HepG2 (cell line): Measurements from ENCODE around the gene XDH. TPM values are rescaled to one million over a fixed set of nuclear protein-coding genes. Genes with fewer than 3 reads are reported as not detected.

Experiments used
- ATAC-seq: fragments of 200-7000 bp; cut with Tn5 transposase; 3 replicates; pipeline ENCODE4 v1.9.1; 2020; ENCODE audit warnings: mild to moderate bottlenecking, moderate library complexity
- BruUV-seq: library from RNA; stranded (reverse); fragments of 400-500 nt; replicated peaks from 2 replicates; lab custom pipeline; 2021; lab: Mats Ljungman, UMichigan
- CTCF ChIA-PET: fragments of 300-600 bp; formaldehyde crosslinking; extraction: SDS; loops from one replicate; lab custom pipeline; 2021; ENCODE audit warnings: low total read pairs, inconsistent platforms, low intra/inter-chr PET ratio; lab: Yijun Ruan, JAX
- POLR2A ChIA-PET: fragments of 350-600 bp; sonication (Branson Sonifier 250); formaldehyde crosslinking; loops from one replicate; lab custom pipeline; 2020; ENCODE audit warnings: antibody characterized with exemption, inconsistent platforms; lab: Yijun Ruan, JAX
- DNase-seq: peaks from one replicate; pipeline ENCODE4 v3.0.0-alpha.2; 2015; ENCODE audit warnings: low spot score
- FAIRE-seq: peaks from 3 replicates; lab custom pipeline; 2011; peaks lifted over from hg19 to GRCh38; lab: Jason Lieb, UNC
- H2AFZ ChIP-seq: one replicate; pipeline ENCODE4 v1.6.1; 2011; ENCODE audit warnings: low read length, inconsistent platforms
- H3K27ac ChIP-seq: fragments of 300-600 bp; 3 replicates; pipeline ENCODE4 v1.8.0; 2011; ENCODE audit warnings: mixed run types, mild to moderate bottlenecking, mixed read lengths, low read length, inconsistent platforms; ENCODE audit not compliant: insufficient read depth; ENCODE audit errors: extremely low read length
- H3K27me3 ChIP-seq, 2 experiments: fragments of 200-600 bp in 1 of 2; 2 replicates in 1 of 2; 3 replicates in 1 of 2; pipeline versions ENCODE4 v1.6.0 to v1.8.0; 2011; ENCODE audit warnings: low read length in 2 of 2, mild to moderate bottlenecking in 2 of 2, moderate library complexity in 2 of 2, inconsistent platforms in 1 of 2; ENCODE audit not compliant: insufficient read depth in 2 of 2, control insufficient read depth in 1 of 2
- H3K36me3 ChIP-seq, 2 experiments: fragments of 200-600 bp in 1 of 2; replicated peaks in 1 of 2; 2 replicates in 1 of 2; 3 replicates in 1 of 2; pipeline versions ENCODE4 v1.5.1 to v1.8.0; 2011; ENCODE audit warnings: low read length in 2 of 2, inconsistent platforms in 1 of 2; ENCODE audit not compliant: insufficient read depth in 2 of 2, control insufficient read depth in 1 of 2
- H3K4me1 ChIP-seq: 2 replicates; pipeline ENCODE4 v1.5.1; 2012; ENCODE audit warnings: low read length, inconsistent platforms; ENCODE audit not compliant: insufficient read depth
- H3K4me2 ChIP-seq: 2 replicates; pipeline ENCODE4 v1.6.0; 2011; ENCODE audit warnings: low read depth, low read length, inconsistent platforms
- H3K4me3 ChIP-seq, 3 experiments: fragments of 200-600 bp in 1 of 3; sonication (generic), shearing (Covaris generic) in 1 of 3; replicated peaks in 1 of 3; 2 replicates each; pipeline ENCODE4 v1.5.1; 2011 to 2016; ENCODE audit warnings: low read length in 3 of 3, inconsistent platforms in 2 of 3, low read depth in 2 of 3, mild to moderate bottlenecking in 2 of 3, control low read depth in 1 of 3, mixed read lengths in 1 of 3; ENCODE audit not compliant: insufficient read depth in 1 of 3
- H3K79me2 ChIP-seq: one replicate; pipeline ENCODE4 v1.6.1; 2011; ENCODE audit warnings: low read length, inconsistent platforms; ENCODE audit not compliant: insufficient read depth
- H3K9ac ChIP-seq: 2 replicates; pipeline ENCODE4 v1.6.0; 2011; ENCODE audit warnings: mild to moderate bottlenecking, low read depth, low read length, inconsistent platforms; ENCODE audit not compliant: insufficient read depth
- H3K9me3 ChIP-seq: 2 replicates; pipeline ENCODE4 v1.5.1; 2012; ENCODE audit warnings: mild to moderate bottlenecking, low read length
- H4K20me1 ChIP-seq: 2 replicates; pipeline ENCODE4 v1.6.0; 2011; ENCODE audit warnings: inconsistent platforms, mild to moderate bottlenecking, low read length, moderate library complexity; ENCODE audit not compliant: insufficient read depth
- ASH2L ChIP-seq: fragments of 300-600, 200-600 bp; sonication (generic); IDR thresholded peaks from 2 replicates; pipeline ENCODE4 v1.7.0; 2017; ENCODE audit warnings: low read depth, mild to moderate bottlenecking, moderate library complexity, mixed read lengths, low read length; ENCODE audit not compliant: insufficient read length
- CEBPG ChIP-seq: IDR thresholded peaks from 2 replicates; pipeline ENCODE4 v1.6.1; 2016
- ETV5 ChIP-seq: IDR thresholded peaks from 2 replicates; pipeline ENCODE4 v1.6.1; 2018; ENCODE audit warnings: missing biosample characterization, missing genetic modification reagents, inconsistent platforms, borderline replicate concordance
- FOXP4 ChIP-seq: sonication (generic); formaldehyde crosslinking; IDR thresholded peaks from 2 replicates; pipeline ENCODE4 v1.4.0; 2020; ENCODE audit warnings: missing genetic modification reagents
- GTF2F1 ChIP-seq: fragments of 150-350 bp; IDR thresholded peaks from 2 replicates; pipeline ENCODE4 v1.6.1; 2014; ENCODE audit warnings: low read length
- HINFP ChIP-seq: sonication (generic); formaldehyde crosslinking; IDR thresholded peaks from 2 replicates; pipeline ENCODE4 v1.4.0; 2020; ENCODE audit warnings: low read depth, mild to moderate bottlenecking, missing genetic modification reagents
- HMGA1 ChIP-seq: sonication (generic); formaldehyde crosslinking; conservative IDR thresholded peaks from 2 replicates; pipeline ENCODE4 v1.4.0; 2020; ENCODE audit warnings: missing genetic modification reagents
- KDM4B ChIP-seq: sonication (generic); formaldehyde crosslinking; IDR thresholded peaks from 2 replicates; pipeline ENCODE4 v1.4.0; 2020; ENCODE audit warnings: missing genetic modification reagents
- PLRG1 ChIP-seq: fragments of 450-650 bp; conservative IDR thresholded peaks from 2 replicates; pipeline ENCODE4 v1.6.1; 2016
- SAP130 ChIP-seq: IDR thresholded peaks from 2 replicates; pipeline ENCODE4 v1.6.1; 2016; ENCODE audit warnings: low read depth
- SMYD3 ChIP-seq: sonication (generic); formaldehyde crosslinking; IDR thresholded peaks from 2 replicates; pipeline ENCODE4 v1.8.1; 2023; ENCODE audit warnings: mild to moderate bottlenecking, missing genetic modification reagents
- STAT5B ChIP-seq: sonication (generic); formaldehyde crosslinking; IDR thresholded peaks from 2 replicates; pipeline ENCODE4 v1.4.0; 2020; ENCODE audit warnings: missing genetic modification reagents
- YEATS2 ChIP-seq: sonication (generic); formaldehyde crosslinking; IDR thresholded peaks from 2 replicates; pipeline ENCODE4 v1.4.0; 2020; ENCODE audit warnings: missing genetic modification reagents, borderline replicate concordance
- ZFP90 ChIP-seq: sonication (generic); formaldehyde crosslinking; IDR thresholded peaks from 2 replicates; pipeline ENCODE4 v1.8.0; 2022; ENCODE audit warnings: missing genetic modification reagents, mild to moderate bottlenecking, inconsistent platforms, borderline replicate concordance
- ZNF256 ChIP-seq: sonication (generic); formaldehyde crosslinking; conservative IDR thresholded peaks from 2 replicates; pipeline ENCODE4 v1.4.0; 2020; ENCODE audit warnings: missing genetic modification reagents
- ZNF282 ChIP-seq: fragments of 450-650 bp; IDR thresholded peaks from 2 replicates; pipeline ENCODE4 v1.6.1; 2018; ENCODE audit not compliant: partially characterized antibody
- ZNF564 ChIP-seq: sonication (generic); formaldehyde crosslinking; IDR thresholded peaks from 2 replicates; pipeline ENCODE4 v1.8.1; 2023; ENCODE audit warnings: mild to moderate bottlenecking, missing genetic modification reagents
- ZNF883 ChIP-seq: sonication (generic); formaldehyde crosslinking; IDR thresholded peaks from 2 replicates; pipeline ENCODE4 v1.5.1; 2020; ENCODE audit warnings: mild to moderate bottlenecking, missing genetic modification reagents; ENCODE audit errors: not compliant biosample characterization
- WGBS: methylation state at CpG from one replicate; pipeline ENCODE4 v1.1.6; 2017; ENCODE audit warnings: low lambda C conversion rate; 5-methylcytosine and 5-hydroxymethylcytosine counted together
- in situ Hi-C: cut with HindIII; loops from 2 replicates; pipeline ENCODE4 v1.10.0; 2017; ENCODE audit warnings: low pct_unique_long_range_greater_than_20kb; ENCODE audit not compliant: extremely low pct_ligation_motif_present
- intact Hi-C: fragments of 100-400 bp; cut with micrococcal nuclease; formaldehyde crosslinking; loops from one replicate; pipeline ENCODE4 v1.10.0; 2022; ENCODE audit not compliant: unreplicated experiment
- polyA plus RNA-seq, 8 experiments: library from polyadenylated mRNA; depleted of rRNA in 3 of 8; stranded (reverse) in 7 of 8; unstranded in 1 of 8; fragments of >200 nt; fragmentation: Illumina TruSeq in 4 of 8; extraction: Trizol in 4 of 8; gene quantifications; 2 replicates each; pipeline versions ENCODE4 v1.2.1 to v1.2.3, GENCODE V29; 2011 to 2016; ENCODE audit warnings: low read depth in 4 of 8, missing spikeins in 1 of 8, mixed read lengths in 1 of 8; ENCODE audit not compliant: insufficient read depth in 1 of 8
- total RNA-seq, 5 experiments: library from RNA; depleted of rRNA; stranded (reverse); fragments of >200 nt; fragmentation: Illumina TruSeq; extraction: Trizol; gene quantifications; 2 replicates each; pipeline ENCODE4 v1.2.3, GENCODE V29; 2016; ENCODE audit warnings: low read depth in 1 of 5

XDH gene
- total and polyA plus RNA-seq, 2 of the 13 experiments (the other 11 are each of a cell fraction or from before 2014, with no cell fraction given) = not detected

- no peaks in the 10 kb centered on the region for H3K79me2 ChIP-seq
- no peaks in the 10 kb centered on the region for H3K9me3 ChIP-seq
- ATAC-seq = no peak
- BruUV-seq = no TSS peak
- no peaks in the 10 kb centered on the region for H3K36me3 ChIP-seq
- TF ChIP-seq HINFP (CRISPR knock-in tag) (no peak), ASH2L (no peak), SAP130 (CRISPR knock-in tag) (no peak), YEATS2 (CRISPR knock-in tag) (no peak), ZNF883 (CRISPR knock-in tag) (no peak), PLRG1 (no peak)
- TF ChIP-seq, all 625 proteins: peak for 0
- Histone ChIP-seq H3K4me1 (no peaks in the 10 kb centered on the region), H2AFZ (no peak overlapping the region), H3K4me3 (no peak overlapping the region), H3K9ac (no peak overlapping the region), H4K20me1 (no peaks in the 10 kb centered on the region), H3K27me3 (no peaks in the 10 kb centered on the region), H3K4me2 (no peak overlapping the region), H3K27ac (no peak overlapping the region)
- ChIA-PET POLR2A (no interaction called here), CTCF (no interaction called here)
- DNase-seq = no peak
- intact Hi-C loops = no loop called here
- 13% methylated on average over 2 of the region's 2 CpGs for WGBS
- in situ Hi-C loops = no loop called here
- FAIRE-seq = no peak
Measured at GRCh38 chr2:31442376-31442775, 27.8 kb upstream of the XDH start.

GRCh38 chr2:31440764-31441163 is 26.2 kb upstream of the XDH start:
- ChIA-PET POLR2A (no interaction called here), CTCF (no interaction called here)
- Histone ChIP-seq H3K9ac (no peak overlapping the region), H2AFZ (no peak overlapping the region), H3K27me3 (no peaks in the 10 kb centered on the region), H4K20me1 (no peaks in the 10 kb centered on the region), H3K9me3 (no peaks in the 10 kb centered on the region), H3K79me2 (no peaks in the 10 kb centered on the region), H3K4me1 (no peaks in the 10 kb centered on the region), H3K4me2 (no peak overlapping the region), H3K27ac (no peak overlapping the region), H3K36me3 (no peaks in the 10 kb centered on the region), H3K4me3 (no peak overlapping the region)
- in situ Hi-C loops (no loop called here), intact Hi-C loops (no loop called here)
- no TSS peak for BruUV-seq
- no peak for DNase-seq
- WGBS = 25% methylated on average over 2 of the region's 2 CpGs
- FAIRE-seq = no peak
- no peak for ATAC-seq
- TF ChIP-seq ZNF564 (CRISPR knock-in tag) (no peak), HMGA1 (CRISPR knock-in tag) (no peak), ZNF256 (no peak), ZFP90 (no peak), KDM4B (CRISPR knock-in tag) (no peak), SMYD3 (no peak), ETV5 (no peak), FOXP4 (no peak), GTF2F1 (no peak), CEBPG (CRISPR knock-in tag) (no peak), ZNF282 (no peak), STAT5B (CRISPR knock-in tag) (no peak)
